OCI-LY7 (cell line): ENCODE measurements around the gene SHQ1. TPM values are rescaled to one million over a fixed set of nuclear protein-coding genes. Genes with fewer than 3 reads are reported as not detected.

Source experiments
- BruUV-seq: library from RNA; stranded (reverse); fragments of 400-500 nt; replicated peaks from 2 replicates; lab custom pipeline; 2021; lab: Mats Ljungman, UMichigan
- CTCF ChIA-PET: fragments of 300-600 bp; sonication (Branson Sonifier 250); formaldehyde crosslinking; loops from one replicate; lab custom pipeline; 2022; ENCODE audit warnings: antibody characterized with exemption; ENCODE audit not compliant: unreplicated experiment; lab: Charles Lee
- POLR2A ChIA-PET: fragments of 300-600 bp; sonication (Branson Sonifier 250); formaldehyde crosslinking; loops from one replicate; lab custom pipeline; 2022; ENCODE audit warnings: antibody characterized with exemption; lab: Charles Lee
- DNase-seq: peaks from one replicate; pipeline ENCODE4 v3.0.0-alpha.2; 2015; ENCODE audit warnings: low spot score
- H2AFZ ChIP-seq: fragments of 200-600 bp; sonication (generic), shearing (Covaris generic); 2 replicates; pipeline ENCODE4 v1.6.1; 2014; ENCODE audit warnings: mild to moderate bottlenecking, antibody characterized with exemption, low read length, moderate library complexity
- H3K27ac ChIP-seq: fragments of 200-600 bp; sonication (generic); 2 replicates; pipeline ENCODE4 v1.5.1; 2014; ENCODE audit warnings: mixed run types, low read depth, mild to moderate bottlenecking, moderate library complexity, low read length, inconsistent platforms; ENCODE audit not compliant: poor library complexity, severe bottlenecking
- H3K36me3 ChIP-seq: fragments of 200-600 bp; sonication (generic); 2 replicates; pipeline ENCODE4 v1.6.1; 2014; ENCODE audit warnings: mild to moderate bottlenecking, antibody characterized with exemption, low read length, moderate library complexity, mixed read lengths; ENCODE audit not compliant: insufficient read depth
- H3K4me1 ChIP-seq: fragments of 200-600 bp; sonication (generic); 2 replicates; pipeline ENCODE4 v1.5.1; 2014; ENCODE audit warnings: mild to moderate bottlenecking, low read length; ENCODE audit not compliant: insufficient read depth, poor library complexity, severe bottlenecking
- H3K4me2 ChIP-seq: fragments of 200-600 bp; sonication (generic); 2 replicates; pipeline ENCODE4 v1.6.1; 2014; ENCODE audit warnings: mild to moderate bottlenecking, low read length
- H3K4me3 ChIP-seq: fragments of 200-600 bp; sonication (generic); 2 replicates; pipeline ENCODE4 v1.5.1; 2014; ENCODE audit warnings: mild to moderate bottlenecking, low read depth, low read length; ENCODE audit not compliant: poor library complexity, severe bottlenecking
- H3K79me2 ChIP-seq: fragments of 200-600 bp; sonication (generic); 2 replicates; pipeline ENCODE4 v1.6.1; 2016; ENCODE audit warnings: low read depth, mild to moderate bottlenecking, low read length, moderate library complexity, mixed read lengths; ENCODE audit not compliant: insufficient read depth
- H3K9me2 ChIP-seq: fragments of 200-600 bp; sonication (generic); 2 replicates; pipeline ENCODE4 v1.6.1; 2016; ENCODE audit warnings: mild to moderate bottlenecking, low read length, mixed read lengths; ENCODE audit not compliant: insufficient read depth
- H3K9me3 ChIP-seq: fragments of 200-600 bp; sonication (generic); 2 replicates; pipeline ENCODE4 v1.6.1; 2014; ENCODE audit warnings: mild to moderate bottlenecking, mixed run types, low read length, mixed read lengths
- H4K20me1 ChIP-seq: fragments of 200-600 bp; sonication (generic); 2 replicates; pipeline ENCODE4 v1.6.1; 2014; ENCODE audit warnings: mild to moderate bottlenecking, antibody characterized with exemption, low read length, moderate library complexity, mixed read lengths; ENCODE audit not compliant: insufficient read depth
- CTCF ChIP-seq: fragments of 200-600 bp; sonication (generic); conservative IDR thresholded peaks from 2 replicates; pipeline ENCODE4 v1.5.1; 2014; ENCODE audit warnings: mild to moderate bottlenecking, antibody characterized with exemption, low read length, moderate library complexity, mixed read lengths
- EZH2phosphoT487 ChIP-seq: fragments of 200-600 bp; sonication (generic); IDR thresholded peaks from 2 replicates; pipeline ENCODE4 v1.6.1; 2018; ENCODE audit warnings: low read depth, borderline replicate concordance, mild to moderate bottlenecking, mixed run types, antibody characterized with exemption, low read length, moderate library complexity, mixed read lengths
- intact Hi-C: fragments of 100-400 bp; cut with micrococcal nuclease; formaldehyde crosslinking; loops from one replicate; pipeline ENCODE4 v1.10.0; 2022; ENCODE audit not compliant: unreplicated experiment
- total RNA-seq, 2 experiments: library from RNA; depleted of rRNA in 1 of 2; stranded (reverse); fragments of >200 nt in 1 of 2; shearing (Covaris generic) in 1 of 2; gene quantifications; 2 replicates each; pipeline ENCODE4 v1.2.3, GENCODE V29; 2014 to 2022

SHQ1 gene
- total RNA-seq, 2 experiments from 2014 or later = 19.7 to 34.9 TPM

DNA sequence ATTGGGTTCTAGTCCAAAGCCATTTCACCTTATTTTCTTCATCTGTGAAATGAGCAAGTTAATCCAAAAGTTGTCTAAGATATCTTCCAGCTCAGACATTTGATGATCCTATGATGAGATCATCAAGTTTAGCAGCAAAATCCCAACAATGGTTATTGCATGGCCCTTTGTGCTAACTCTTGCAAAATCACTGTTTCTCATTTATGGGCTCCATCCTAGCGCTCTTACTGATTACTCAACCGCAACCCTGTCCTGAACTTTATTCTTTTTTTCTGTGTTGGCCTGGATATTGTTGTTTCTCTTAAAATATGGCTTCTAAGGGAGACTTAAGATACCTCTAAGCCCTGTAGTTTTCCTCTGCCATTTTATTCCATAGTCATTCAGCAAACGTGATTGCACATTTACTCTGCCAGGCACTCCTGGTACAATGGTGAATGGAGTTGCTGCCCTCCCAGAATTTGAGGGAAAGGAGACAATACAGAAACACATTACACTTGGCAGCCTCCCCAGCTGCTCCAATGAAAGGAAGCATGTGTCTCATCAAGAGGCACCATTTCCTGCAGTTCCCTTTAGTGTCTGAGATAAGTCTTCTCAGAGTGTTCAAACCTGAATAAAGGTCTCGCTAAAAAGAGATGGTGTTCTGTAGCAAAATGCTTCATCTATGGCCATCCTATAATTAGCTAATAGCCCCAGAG lies 44.0 kb upstream of the SHQ1 start:
- no peak overlapping the region for H3K4me2 ChIP-seq
- no TSS peak for BruUV-seq

DNA sequence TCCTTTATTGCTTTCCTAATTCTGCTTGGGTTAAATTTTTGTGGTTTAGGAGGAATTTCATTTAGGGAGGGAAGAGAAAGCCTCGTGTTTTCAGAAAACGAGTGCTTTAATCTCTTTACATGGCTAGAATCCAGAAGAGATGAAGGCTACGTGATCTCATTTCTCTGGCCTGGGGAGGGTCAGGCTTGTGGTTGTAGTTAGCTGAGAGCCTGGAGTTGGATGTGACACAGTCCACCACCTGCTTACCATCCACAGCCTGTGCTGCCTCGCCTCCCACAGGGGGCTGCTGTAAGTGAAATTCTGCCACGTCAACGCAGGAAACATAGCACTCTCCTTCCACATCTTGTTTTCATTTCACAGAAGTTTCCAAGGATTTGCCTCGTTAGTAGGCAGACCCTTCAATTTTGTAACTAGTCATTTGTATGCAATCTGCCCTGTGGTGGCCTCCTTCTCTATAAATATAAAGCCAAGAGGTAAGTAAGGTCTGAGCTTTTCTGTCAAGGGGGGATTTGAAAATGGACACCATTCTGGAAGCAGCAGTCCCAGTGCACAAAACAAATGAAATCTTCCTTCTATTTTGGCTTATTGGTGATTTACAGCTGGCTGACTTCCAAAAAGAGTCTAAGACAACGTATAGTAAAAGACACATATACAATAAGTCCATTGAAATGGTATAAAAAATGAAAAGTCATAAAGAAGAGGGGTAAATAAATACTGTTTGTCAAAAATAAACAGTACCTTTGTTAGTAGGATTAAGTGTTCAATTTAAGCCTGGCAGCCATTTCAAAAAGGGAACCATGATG lies 43.0 kb upstream of the SHQ1 start:
- Histone ChIP-seq H3K79me2 (no peaks in the 10 kb centered on the region), H3K36me3 (no peaks in the 10 kb centered on the region), H3K4me1 (no peaks in the 10 kb centered on the region), H3K4me3 (no peak overlapping the region), H2AFZ (no peak overlapping the region), H3K4me2 (no peak overlapping the region), H3K9me2 (no peaks in the 10 kb centered on the region), H4K20me1 (no peaks in the 10 kb centered on the region), H3K9me3 (no peaks in the 10 kb centered on the region), H3K27ac (no peak overlapping the region)
- DNase-seq = no peak
- TF ChIP-seq EZH2phosphoT487 = no peak
- no peak for TF ChIP-seq CTCF
- ChIA-PET POLR2A (interaction anchor here (0.6 to 1.3 kb wide), 2 partner anchors 14 to 98 kb away, joined by 4 to 6 read pairs; no protein-coding TSS in a partner anchor), CTCF (no interaction called here)
- intact Hi-C loops = no loop called here
- BruUV-seq = no TSS peak

More for the DNA sequence above, 44.0 kb upstream of the SHQ1 start:
- Histone ChIP-seq H3K4me3 (no peak overlapping the region), H3K9me2 (no peaks in the 10 kb centered on the region), H3K79me2 (no peaks in the 10 kb centered on the region), H3K9me3 (no peaks in the 10 kb centered on the region), H3K27ac (no peak overlapping the region), H4K20me1 (no peaks in the 10 kb centered on the region), H2AFZ (no peak overlapping the region), H3K36me3 (no peaks in the 10 kb centered on the region), H3K4me1 (no peaks in the 10 kb centered on the region)
- DNase-seq = no peak
- intact Hi-C loops = no loop called here
- POLR2A ChIA-PET = interaction anchor here (0.6 to 1.3 kb wide), 3 partner anchors 14 to 99 kb away, joined by 3 to 6 read pairs (median 4); no protein-coding TSS in a partner anchor
- CTCF ChIA-PET = no interaction called here
- TF ChIP-seq EZH2phosphoT487 (no peak), CTCF (no peak)
